H1 (cell line): ENCODE data around the gene POFUT2. TPM values are rescaled to one million over a fixed set of nuclear protein-coding genes. Genes with fewer than 3 reads are reported as not detected.

Experiments used
- CTCF ChIA-PET: fragments of 300-600 bp; sonication (Branson Sonifier 250); formaldehyde crosslinking; loops from one replicate; lab custom pipeline; 2021; ENCODE audit not compliant: partially characterized antibody; lab: Charles Lee
- POLR2A ChIA-PET: fragments of 300-600 bp; sonication (Branson Sonifier 250); formaldehyde crosslinking; loops from one replicate; lab custom pipeline; 2021; ENCODE audit warnings: inconsistent platforms; ENCODE audit not compliant: partially characterized antibody; lab: Charles Lee
- DNase-seq, 2 experiments: peaks; one replicate each; pipeline versions ENCODE4 v3.0.0 to v3.0.0-alpha.2; 2010 to 2022; ENCODE audit warnings: low spot score in 2 of 2, low read depth in 1 of 2, mixed read lengths in 1 of 2
- FAIRE-seq: peaks from 2 replicates; lab custom pipeline; 2011; peaks lifted over from hg19 to GRCh38; lab: Jason Lieb, UNC
- H2AFZ ChIP-seq: 2 replicates; pipeline ENCODE4 v1.8.1; 2012; ENCODE audit warnings: low read length, inconsistent platforms
- H2AK5ac ChIP-seq: 2 replicates; pipeline ENCODE4 v1.6.1; 2013; ENCODE audit warnings: low read depth, low read length
- H2BK120ac ChIP-seq: replicated peaks from 2 replicates; pipeline ENCODE3; 2013; ENCODE audit warnings: low read depth, low read length, inconsistent platforms
- H2BK12ac ChIP-seq: 2 replicates; pipeline ENCODE4 v1.6.1; 2013; ENCODE audit warnings: low read depth, low read length
- H2BK15ac ChIP-seq: 2 replicates; pipeline ENCODE4 v1.6.1; 2013; ENCODE audit warnings: low read length
- H2BK20ac ChIP-seq: 2 replicates; pipeline ENCODE4 v1.6.1; 2013; ENCODE audit warnings: low read length
- H2BK5ac ChIP-seq: 2 replicates; pipeline ENCODE4 v1.6.1; 2013; ENCODE audit warnings: low read depth, low read length
- H3K14ac ChIP-seq: 2 replicates; pipeline ENCODE4 v1.6.1; 2013; ENCODE audit warnings: inconsistent platforms; ENCODE audit not compliant: insufficient read length
- H3K18ac ChIP-seq: 2 replicates; pipeline ENCODE4 v1.6.1; 2013; ENCODE audit warnings: low read length; ENCODE audit errors: extremely low read depth
- H3K23ac ChIP-seq: 2 replicates; pipeline ENCODE4 v1.6.1; 2013; ENCODE audit warnings: inconsistent platforms; ENCODE audit not compliant: insufficient read length
- H3K23me2 ChIP-seq: 2 replicates; pipeline ENCODE4 v1.6.1; 2013; ENCODE audit warnings: low read depth, low read length
- H3K27ac ChIP-seq: 2 replicates; pipeline ENCODE4 v1.6.1; 2011; ENCODE audit warnings: low read depth, low read length, inconsistent platforms
- H3K27me3 ChIP-seq, 4 experiments: replicated peaks in 1 of 4; 1 replicate in 1 of 4; 2 replicates in 3 of 4; pipeline versions ENCODE4 v1.6.1 to v1.8.1; 2011 to 2013; ENCODE audit warnings: low read length in 3 of 4, mild to moderate bottlenecking in 3 of 4, inconsistent platforms in 2 of 4, mixed read lengths in 2 of 4, moderate library complexity in 1 of 4; ENCODE audit not compliant: control insufficient read depth in 3 of 4, insufficient read depth in 3 of 4; ENCODE audit errors: extremely low read depth in 1 of 4
- H3K36me3 ChIP-seq, 4 experiments: 2 replicates each; pipeline versions ENCODE4 v1.6.1 to v1.8.1; 2011 to 2013; ENCODE audit warnings: mild to moderate bottlenecking in 4 of 4, low read length in 3 of 4, moderate library complexity in 2 of 4, control low read depth in 1 of 4, inconsistent platforms in 1 of 4; ENCODE audit not compliant: insufficient read depth in 4 of 4, control insufficient read depth in 2 of 4
- H3K4ac ChIP-seq: replicated peaks from 2 replicates; pipeline ENCODE3; 2013; ENCODE audit warnings: low read length, low read depth, mixed read lengths, inconsistent platforms; ENCODE audit not compliant: insufficient read length
- H3K4me1 ChIP-seq, 4 experiments: replicated peaks in 1 of 4; 1 replicate in 1 of 4; 2 replicates in 3 of 4; pipeline versions ENCODE4 v1.6.1 to v1.8.1; 2011 to 2013; ENCODE audit warnings: low read length in 3 of 4, inconsistent platforms in 2 of 4, mixed read lengths in 1 of 4; ENCODE audit not compliant: insufficient read depth in 4 of 4, control insufficient read depth in 3 of 4
- H3K4me2 ChIP-seq, 2 experiments: 2 replicates each; pipeline versions ENCODE4 v1.6.1 to v1.8.1; 2011 to 2013; ENCODE audit warnings: low read depth in 2 of 2, low read length in 2 of 2, control low read depth in 1 of 2, inconsistent platforms in 1 of 2, mild to moderate bottlenecking in 1 of 2; ENCODE audit not compliant: insufficient read depth in 1 of 2
- H3K4me3 ChIP-seq, 4 experiments: fragments of 200-600, 300-600 bp in 1 of 4; sonication (generic), shearing (Covaris generic), sonication (Bioruptor Twin) in 1 of 4; 2 replicates each; pipeline versions ENCODE4 v1.5.1 to v1.8.1; 2011 to 2016; ENCODE audit warnings: low read length in 4 of 4, low read depth in 3 of 4, control low read depth in 2 of 4, inconsistent platforms in 2 of 4, mild to moderate bottlenecking in 2 of 4, mixed read lengths in 1 of 4, moderate library complexity in 1 of 4; ENCODE audit not compliant: insufficient read depth in 2 of 4; ENCODE audit errors: extremely low read depth in 1 of 4
- H3K56ac ChIP-seq: replicated peaks from 2 replicates; pipeline ENCODE3; 2013; ENCODE audit warnings: low read depth, mild to moderate bottlenecking, mixed read lengths, low read length, inconsistent platforms; ENCODE audit not compliant: insufficient read length
- H3K79me1 ChIP-seq: 2 replicates; pipeline ENCODE4 v1.6.1; 2013; ENCODE audit warnings: low read depth, low read length, control low read depth
- H3K79me2 ChIP-seq, 2 experiments: 2 replicates each; pipeline versions ENCODE4 v1.6.1 to v1.8.1; 2012 to 2013; ENCODE audit warnings: low read length in 2 of 2, mild to moderate bottlenecking in 2 of 2, inconsistent platforms in 1 of 2; ENCODE audit not compliant: insufficient read depth in 2 of 2, control insufficient read depth in 1 of 2
- H3K9ac ChIP-seq, 4 experiments: replicated peaks in 1 of 4; 1 replicate in 1 of 4; 2 replicates in 3 of 4; pipeline versions ENCODE4 v1.6.1 to v1.8.1; 2011 to 2013; ENCODE audit warnings: low read depth in 3 of 4, low read length in 3 of 4, control low read depth in 2 of 4, mild to moderate bottlenecking in 2 of 4, moderate library complexity in 2 of 4, inconsistent platforms in 1 of 4; ENCODE audit errors: extremely low read depth in 1 of 4
- H3K9me3 ChIP-seq, 2 experiments: 2 replicates each; pipeline versions ENCODE4 v1.6.1 to v1.8.1; 2012 to 2013; ENCODE audit warnings: mild to moderate bottlenecking in 2 of 2, moderate library complexity in 2 of 2, control low read depth in 1 of 2, inconsistent platforms in 1 of 2, low read depth in 1 of 2, low read length in 1 of 2, mixed read lengths in 1 of 2; ENCODE audit not compliant: insufficient read depth in 2 of 2
- H4K20me1 ChIP-seq, 2 experiments: replicated peaks in 1 of 2; 2 replicates each; pipeline versions ENCODE3 to v1.8.1; 2011 to 2013; ENCODE audit warnings: inconsistent platforms in 2 of 2, low read length in 2 of 2, mild to moderate bottlenecking in 1 of 2; ENCODE audit not compliant: insufficient read depth in 2 of 2, control insufficient read depth in 1 of 2
- H4K5ac ChIP-seq: 2 replicates; pipeline ENCODE4 v1.6.1; 2013; ENCODE audit warnings: low read length, low read depth, mixed read lengths, inconsistent platforms; ENCODE audit not compliant: insufficient read length
- H4K8ac ChIP-seq: 2 replicates; pipeline ENCODE4 v1.8.0; 2013; ENCODE audit warnings: mild to moderate bottlenecking, moderate library complexity, low read length, inconsistent platforms; ENCODE audit not compliant: insufficient read depth; ENCODE audit errors: extremely low read depth
- H4K91ac ChIP-seq: replicated peaks from 2 replicates; pipeline ENCODE3; 2013; ENCODE audit warnings: low read length, mixed read lengths, inconsistent platforms; ENCODE audit not compliant: insufficient read length
- ASH2L ChIP-seq: fragments of 200-600, 300-600 bp; sonication (generic); IDR thresholded peaks from one replicate; pipeline ENCODE4 v1.7.1; 2017; ENCODE audit warnings: low read length
- EGR1 ChIP-seq: IDR thresholded peaks from 2 replicates; pipeline ENCODE4 v1.6.1; 2011; ENCODE audit warnings: low read depth, low read length, borderline replicate concordance
- EZH2 ChIP-seq: fragments of 200-600 bp; sonication (generic); IDR thresholded peaks from 2 replicates; pipeline ENCODE4 v1.7.1; 2012; ENCODE audit warnings: low read depth, mild to moderate bottlenecking, moderate library complexity, low read length, inconsistent platforms; ENCODE audit not compliant: severe bottlenecking
- JUND ChIP-seq: IDR thresholded peaks from 2 replicates; pipeline ENCODE4 v1.6.1; 2011; ENCODE audit warnings: mild to moderate bottlenecking, improper control_type of control experiment, low read length
- POLR2AphosphoS5 ChIP-seq: IDR thresholded peaks from 2 replicates; pipeline ENCODE4 v1.6.1; 2011; ENCODE audit warnings: low read depth, low read length
- RFX5 ChIP-seq: IDR thresholded peaks from 2 replicates; pipeline ENCODE4 v1.6.1; 2011; ENCODE audit warnings: low read depth, low read length, improper control_type of control experiment, borderline replicate concordance
- WGBS, 2 experiments: shearing (Covaris generic) in 1 of 2; methylation state at CpG; one replicate each; pipeline versions ENCODE4 v1.1.6 to v1.1.7; 2013 to 2015; ENCODE audit warnings: low lambda C conversion rate in 2 of 2, mixed read lengths in 2 of 2, inconsistent platforms in 1 of 2, low coverage in 1 of 2, missing lambda C conversion rate in 1 of 2; ENCODE audit not compliant: insufficient replicate concordance in 2 of 2, insufficient coverage in 1 of 2, insufficient read length in 1 of 2; ENCODE audit errors: extremely low coverage in 1 of 2, missing lambda C conversion rate in 1 of 2; 5-methylcytosine and 5-hydroxymethylcytosine counted together
- polyA plus RNA-seq, 7 experiments: library from polyadenylated mRNA; depleted of rRNA in 3 of 7; stranded (reverse) in 5 of 7; unstranded in 2 of 7; fragments of >200 nt in 5 of 7; fragments of 200-250 nt in 2 of 7; gene quantifications; 1 replicate in 5 of 7; 2 replicates in 1 of 7; 4 replicates in 1 of 7; pipeline versions ENCODE4 v1.2.1 to v1.2.3, GENCODE V29; 2011 to 2013; ENCODE audit warnings: missing spikeins in 2 of 7, mixed read lengths in 2 of 7
- total RNA-seq: library from RNA; stranded (reverse); fragmentation: NEBNext Ultra II Directional; extraction: Animal tissue kit (Norgen Biotek cat#: 25700); gene quantifications from 2 replicates; pipeline ENCODE4 v1.2.1, GENCODE V29; 2021
- TF ChIP-seq, protein P1 (sequence below): IDR thresholded peaks from 2 replicates; pipeline ENCODE4 v1.6.1; 2011; ENCODE audit warnings: low read length, improper control_type of control experiment
- TF ChIP-seq, protein P2 (sequence below): IDR thresholded peaks from 2 replicates; pipeline ENCODE4 v1.6.1; 2012; ENCODE audit warnings: inconsistent platforms
- TF ChIP-seq, protein P3 (sequence below): IDR thresholded peaks from 2 replicates; pipeline ENCODE4 v1.6.1; 2011; ENCODE audit warnings: low read depth, mild to moderate bottlenecking, low read length; ENCODE audit not compliant: insufficient read depth

Gene POFUT2
- total and polyA plus RNA-seq, 2 of the 8 experiments (the other 6 are each of a cell fraction or from before 2014, with no cell fraction given), result 13.7 to 32.1 TPM

GRCh38 chr21:45328198-45329091 lies 40.8 kb upstream of the POFUT2 start:
- Histone ChIP-seq H3K23me2 (peaks cover 4% of the 10 kb centered on the region), H3K4me1 (peaks cover 0 to 21% (median 18%) of the 10 kb centered on the region in 4 experiments; a peak in 6 of 7 replicates), H3K27me3 (peaks cover 0 to 4% (median 0%) of the 10 kb centered on the region in 4 experiments; a peak in 2 of 7 replicates), H2BK12ac (no peak overlapping the region), H4K8ac (peak overlapping the region; percentile 35), H3K4me2 (no peak overlapping the region), H2BK15ac (0 out of 2 replicates have a peak overlapping the region, but pooled peaks have one; percentile 46), H2BK120ac (no peak overlapping the region), H3K79me2 (no peaks in the 10 kb centered on the region), H4K5ac (no peak overlapping the region), H3K56ac (no peak overlapping the region), H3K14ac (no peak overlapping the region), H2AFZ (no peak overlapping the region), H3K36me3 (no peaks in the 10 kb centered on the region), H3K23ac (no peak overlapping the region), H2BK5ac (no peak overlapping the region), H4K91ac (no peak overlapping the region), H3K18ac (no peak overlapping the region), H2BK20ac (0 out of 2 replicates have a peak overlapping the region, but pooled peaks have one; percentile 48), H3K4me3 (no peak overlapping the region), H2AK5ac (0 out of 2 replicates have a peak overlapping the region, but pooled peaks have one; percentile 65), H3K79me1 (no peaks in the 10 kb centered on the region), H3K9me3 (no peaks in the 10 kb centered on the region), H3K9ac (no peak overlapping the region; a peak in 1 of 7 replicates), H3K27ac (no peak overlapping the region), H3K4ac (no peak overlapping the region), H4K20me1 (peaks cover 0 to 2% of the 10 kb centered on the region in 2 experiments)
- FAIRE-seq (no peak), DNase-seq (no peak)
- 92% methylated on average over 43 of the region's 43 CpGs; no CpG with 5 or more reads in 1 of the 2 experiments for WGBS, 2 experiments
- POLR2A ChIA-PET, result interaction anchor here (1.4 to 1.6 kb wide), 2 partner anchors 11 to 79 kb away, joined by 4 to 8 read pairs; no protein-coding TSS in a partner anchor
- CTCF ChIA-PET, result interaction anchor here (1.1 to 1.5 kb wide), 4 partner anchors 8 to 132 kb away, joined by 3 to 5 read pairs (median 4); no protein-coding TSS in a partner anchor
- TF ChIP-seq POLR2AphosphoS5 (no peak), EZH2 (no peak), RFX5 (no peak), ASH2L (no peak), JUND (no peak), EGR1 (no peak)
- TF ChIP-seq, protein P1, sequence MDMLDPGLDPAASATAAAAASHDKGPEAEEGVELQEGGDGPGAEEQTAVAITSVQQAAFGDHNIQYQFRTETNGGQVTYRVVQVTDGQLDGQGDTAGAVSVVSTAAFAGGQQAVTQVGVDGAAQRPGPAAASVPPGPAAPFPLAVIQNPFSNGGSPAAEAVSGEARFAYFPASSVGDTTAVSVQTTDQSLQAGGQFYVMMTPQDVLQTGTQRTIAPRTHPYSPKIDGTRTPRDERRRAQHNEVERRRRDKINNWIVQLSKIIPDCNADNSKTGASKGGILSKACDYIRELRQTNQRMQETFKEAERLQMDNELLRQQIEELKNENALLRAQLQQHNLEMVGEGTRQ, result no peak
- TF ChIP-seq, protein P2, sequence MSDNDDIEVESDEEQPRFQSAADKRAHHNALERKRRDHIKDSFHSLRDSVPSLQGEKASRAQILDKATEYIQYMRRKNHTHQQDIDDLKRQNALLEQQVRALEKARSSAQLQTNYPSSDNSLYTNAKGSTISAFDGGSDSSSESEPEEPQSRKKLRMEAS, result no peak
- TF ChIP-seq, protein P3, sequence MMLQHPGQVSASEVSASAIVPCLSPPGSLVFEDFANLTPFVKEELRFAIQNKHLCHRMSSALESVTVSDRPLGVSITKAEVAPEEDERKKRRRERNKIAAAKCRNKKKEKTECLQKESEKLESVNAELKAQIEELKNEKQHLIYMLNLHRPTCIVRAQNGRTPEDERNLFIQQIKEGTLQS, result no peak
